HG02981 (cell line): ENCODE measurements around the gene KAT6B.
"Not testable (repeated sequence)": the region's sequence is repeated elsewhere in the genome, so short reads cannot be mapped to it uniquely, and the experiment has no call there.

Experiments used
- ATAC-seq: cut with Tn5 transposase; IDR thresholded peaks from one replicate; pipeline ENCODE4 v1.9.1; 2021; ENCODE audit warnings: mild to moderate bottlenecking, moderate library complexity; ENCODE audit not compliant: unreplicated experiment

KAT6B gene

DNA sequence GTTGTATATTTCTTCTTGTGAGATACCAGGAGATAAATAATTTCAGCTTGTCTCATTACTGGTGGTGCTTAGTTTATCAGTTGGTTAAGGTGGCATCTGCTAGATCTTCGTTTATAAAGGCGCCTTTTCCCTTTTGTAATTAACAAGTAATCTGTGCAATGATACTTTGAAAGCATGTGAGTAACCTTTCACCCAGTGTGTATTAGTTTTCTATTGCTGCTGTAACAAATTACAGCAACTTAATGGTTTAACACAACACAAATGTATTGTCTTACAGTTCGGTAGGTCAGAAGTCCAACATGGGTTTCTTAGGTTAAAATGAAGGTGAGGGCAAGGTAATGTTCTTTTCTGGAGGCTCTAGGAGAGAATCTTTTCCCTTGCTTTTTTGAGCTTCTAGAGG lies 30.5 kb downstream of the KAT6B start:
- ATAC-seq, result no peak

DNA sequence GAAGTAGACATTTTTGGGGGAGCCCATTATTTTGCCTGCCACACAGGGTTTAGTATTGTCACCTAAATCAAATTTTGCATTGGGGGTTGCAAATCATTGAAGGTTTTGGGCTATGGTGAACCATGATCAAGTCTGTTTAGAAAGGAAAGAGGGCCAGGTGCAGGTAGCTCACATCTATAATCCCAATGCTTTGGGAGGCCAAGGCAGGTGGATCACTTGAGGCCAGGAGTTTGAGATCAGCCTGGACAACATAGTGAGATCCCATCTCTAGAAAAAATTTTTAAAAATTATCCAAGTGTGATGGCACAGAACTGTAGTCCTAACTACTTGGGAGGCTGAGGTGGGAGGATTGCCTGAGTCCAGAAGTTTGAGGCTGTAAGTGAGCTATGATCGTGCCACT lies 31.2 kb downstream of the KAT6B start:
- ATAC-seq, result no peak

DNA sequence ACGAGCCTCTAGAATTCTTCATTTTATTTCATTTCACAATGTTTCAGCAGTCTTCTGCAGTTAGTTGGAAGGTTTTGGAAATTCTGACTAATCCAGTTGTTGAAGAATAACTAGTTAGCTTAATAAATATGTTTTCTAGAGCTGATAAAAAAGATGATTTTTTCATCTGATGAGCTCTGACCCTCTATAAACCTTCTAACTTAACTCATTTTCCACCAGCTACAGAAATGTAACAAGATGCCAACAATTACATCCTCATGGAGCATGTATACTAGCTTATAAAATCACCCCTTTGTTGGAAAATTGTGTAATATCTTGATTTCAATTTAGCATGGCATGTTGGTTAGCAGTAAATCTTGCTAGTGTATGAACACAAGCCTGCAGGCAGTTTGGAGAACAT lies 33.1 kb downstream of the KAT6B start:
- ATAC-seq, result no peak

DNA sequence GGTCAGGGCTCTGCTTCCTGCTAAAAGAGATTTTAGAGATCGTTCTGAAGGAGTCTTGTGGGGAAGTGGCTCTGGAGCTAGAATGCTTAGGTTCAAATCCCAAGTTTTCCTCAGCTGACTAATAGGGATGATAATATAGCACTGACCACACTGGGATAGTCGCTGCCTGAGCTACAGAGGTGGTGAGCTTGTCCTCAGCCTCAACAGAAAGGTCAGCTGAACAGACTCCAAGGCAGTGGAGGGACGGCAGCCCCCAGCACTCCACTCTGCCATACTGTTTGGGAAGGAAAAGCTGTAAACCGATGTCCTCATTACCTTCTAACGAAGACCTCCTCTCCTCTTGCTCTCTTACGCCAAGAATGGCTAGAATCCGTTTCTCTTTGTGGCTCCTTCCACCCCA lies 36.2 kb downstream of the KAT6B start:
- no peak for ATAC-seq

GRCh38 chr10:74863551-74863950 lies 37.2 kb downstream of the KAT6B start:
- ATAC-seq, result no peak

DNA sequence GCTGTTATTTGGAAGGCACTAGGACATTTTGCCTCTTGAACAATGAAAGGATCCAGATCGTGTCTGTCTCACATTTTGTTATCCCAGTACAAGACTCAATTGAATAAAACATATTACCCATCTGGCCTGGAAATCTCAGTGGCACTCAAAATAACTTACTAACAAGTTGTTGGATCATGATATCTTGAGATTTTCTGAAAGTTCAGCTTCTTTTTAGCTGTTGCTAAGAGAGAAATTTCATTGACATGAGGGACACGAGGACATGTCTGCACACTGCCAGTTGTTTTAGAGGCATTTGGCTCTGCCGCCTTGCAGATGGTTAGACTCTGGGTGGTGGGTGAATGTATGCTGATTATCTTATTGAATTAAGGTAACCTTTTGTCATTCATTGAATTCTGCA lies 41.0 kb downstream of the KAT6B start:
- no peak for ATAC-seq

DNA sequence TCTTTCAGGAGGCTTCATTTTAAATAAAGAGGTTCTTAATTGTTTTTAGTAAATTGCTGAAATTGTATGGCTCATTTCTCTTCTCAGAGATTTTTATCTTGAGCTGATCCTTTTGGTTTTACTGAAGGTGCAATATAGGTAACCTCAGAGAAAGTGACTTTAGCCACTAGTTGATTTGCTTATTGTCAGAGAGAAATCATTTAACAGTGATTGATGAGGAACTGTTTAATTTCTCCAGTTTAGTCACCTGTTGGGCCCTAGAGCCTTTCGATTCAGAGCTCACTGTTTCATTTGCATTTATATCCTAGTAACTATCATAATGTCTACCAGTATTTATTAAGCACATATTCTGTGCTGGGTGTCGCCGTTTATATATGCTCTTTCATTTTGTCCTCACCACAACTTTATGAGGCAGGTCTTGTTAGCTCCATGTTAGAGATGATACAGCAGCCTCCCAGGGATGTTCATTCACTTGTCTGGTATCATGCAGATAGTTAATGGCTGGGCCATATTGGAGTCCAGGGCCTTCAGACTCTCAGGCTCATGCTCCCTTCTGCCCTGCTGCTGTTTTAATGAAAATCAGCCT lies 42.1 kb downstream of the KAT6B start:
- ATAC-seq, result no peak

GRCh38 chr10:74869635-74870034 lies 43.2 kb downstream of the KAT6B start:
- ATAC-seq, result no peak

- no peak for ATAC-seq
These were observed 43.8 kb downstream of the KAT6B start for GRCh38 chr10:74870191-74870590.

DNA sequence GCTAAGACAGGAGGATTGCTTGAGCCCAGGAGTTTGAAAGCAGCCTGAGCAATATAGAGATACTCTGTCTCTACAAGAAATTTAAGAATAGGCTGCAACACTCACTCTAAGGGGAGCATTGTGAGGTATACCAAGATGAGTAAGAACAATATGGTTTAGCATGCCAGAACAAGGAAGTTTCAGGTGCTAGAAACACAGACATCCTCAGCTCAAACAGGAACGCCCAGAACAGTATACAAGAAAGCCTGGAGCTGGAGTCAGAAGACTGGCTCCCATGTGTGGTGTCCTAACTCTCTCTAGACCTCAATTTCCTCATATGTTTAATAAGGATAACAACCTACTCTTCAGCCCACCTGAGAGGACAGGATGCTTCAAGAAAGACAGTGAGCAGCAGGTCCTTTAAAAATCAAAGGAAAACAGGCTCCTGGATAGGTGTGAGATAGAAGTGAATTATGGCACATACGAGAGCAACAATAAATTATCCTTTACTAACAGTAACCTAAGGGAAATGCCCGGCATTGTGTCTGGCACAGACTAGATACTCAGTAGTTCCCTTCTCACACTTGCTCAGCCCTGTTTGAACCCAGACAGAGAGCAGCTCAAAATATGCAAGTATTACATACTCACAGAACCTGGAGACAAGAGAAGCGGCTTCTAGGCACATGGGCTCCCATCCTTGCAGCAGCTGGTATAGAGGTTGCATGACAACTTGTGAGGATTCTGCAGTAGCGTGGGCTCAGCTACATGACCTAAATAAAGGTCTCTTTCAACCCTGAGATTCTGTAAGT lies 45.4 kb downstream of the KAT6B start:
- ATAC-seq, result peak; percentile 90

DNA sequence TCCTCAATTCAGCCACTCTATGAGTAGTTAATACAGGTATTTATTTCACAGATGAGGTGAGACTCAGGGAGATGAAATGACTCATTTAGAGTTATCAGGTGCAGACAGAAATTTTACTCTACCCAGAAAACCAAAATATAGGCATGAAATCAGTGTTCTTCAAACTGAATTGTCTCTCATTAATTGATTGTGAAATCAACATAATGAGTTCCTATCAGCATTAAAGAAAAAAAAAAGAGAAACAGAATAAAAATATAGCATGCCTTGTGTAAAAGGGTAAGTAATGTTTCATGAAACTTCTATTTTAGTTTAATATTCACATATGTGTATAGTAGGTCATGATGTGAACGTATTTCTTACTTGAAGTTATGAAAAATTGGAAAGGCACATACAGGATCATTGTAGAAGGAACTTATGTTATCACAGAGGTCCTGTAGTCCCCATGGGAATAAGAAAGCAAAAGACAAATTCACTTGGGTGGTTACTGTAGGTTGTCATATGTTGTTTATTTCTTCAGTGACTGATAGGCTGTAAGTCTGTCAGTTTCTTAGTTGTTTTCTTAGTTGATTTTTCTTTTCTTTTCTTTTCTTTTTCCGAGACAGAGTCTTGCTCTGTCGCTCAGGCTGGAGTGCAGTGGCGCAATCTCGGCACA lies 47.5 kb downstream of the KAT6B start:
- ATAC-seq, result no peak

DNA sequence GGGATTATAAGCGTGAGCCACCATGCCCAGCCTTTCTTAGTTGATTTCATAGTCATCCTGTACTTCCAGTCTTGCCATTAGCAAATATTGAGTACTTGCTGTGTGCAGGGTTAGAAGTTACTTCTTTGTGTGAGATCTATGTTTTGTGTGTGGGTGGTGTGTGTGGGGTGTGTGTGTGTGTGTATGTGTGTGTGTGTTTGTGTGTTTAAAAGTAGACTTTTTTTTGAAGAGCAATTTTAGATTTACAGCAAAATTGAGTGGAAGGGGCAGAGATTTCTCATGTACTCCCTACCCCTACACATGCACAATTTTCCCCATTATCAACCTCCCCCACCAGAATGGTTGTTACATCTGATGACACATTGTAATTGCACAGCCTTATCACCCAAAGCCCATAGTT lies 48.2 kb downstream of the KAT6B start:
- no peak for ATAC-seq

GRCh38 chr10:74875068-74875467 lies 48.7 kb downstream of the KAT6B start:
- ATAC-seq, result no peak

DNA sequence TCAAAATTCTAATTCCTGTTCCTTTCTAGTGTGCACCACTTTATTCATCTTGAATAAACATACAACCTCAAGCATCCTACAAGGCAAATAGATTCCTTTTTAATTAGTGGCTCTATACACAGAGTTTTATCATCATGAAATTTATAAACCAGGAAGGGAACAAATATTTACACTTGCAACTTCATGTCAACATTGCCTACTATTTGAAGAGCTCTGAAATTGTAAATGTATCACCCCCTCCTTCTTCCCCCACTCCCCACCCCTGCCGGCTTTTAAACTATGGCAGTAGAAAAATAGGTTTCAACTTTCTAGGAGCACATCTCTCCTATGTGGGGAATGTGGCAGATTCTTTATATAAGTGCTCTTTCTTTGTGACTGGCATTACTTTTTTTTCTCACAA lies 49.6 kb downstream of the KAT6B start:
- no peak for ATAC-seq

DNA sequence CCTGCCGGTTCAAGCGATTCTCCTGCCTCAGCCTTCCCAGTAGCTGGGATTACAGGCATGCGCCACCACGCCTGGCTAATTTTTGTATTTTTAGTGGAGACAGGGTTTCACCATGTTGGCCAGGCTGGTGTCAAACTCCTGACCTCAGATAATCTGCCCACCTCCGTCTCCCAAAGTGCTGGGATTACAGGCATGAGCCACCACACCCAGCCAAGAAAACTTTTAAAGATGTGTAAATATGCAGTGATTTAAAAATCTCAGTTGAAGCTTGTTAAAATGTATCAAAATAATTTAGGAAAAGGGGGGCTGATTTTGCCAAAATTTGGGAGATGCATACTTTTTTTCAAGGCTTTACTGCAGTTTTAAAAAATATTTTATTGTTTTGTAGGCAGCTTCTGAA lies 50.7 kb downstream of the KAT6B start:
- not testable (repeated sequence) for ATAC-seq

- ATAC-seq, result no peak
These were observed 51.5 kb downstream of the KAT6B start for GRCh38 chr10:74877898-74878297.

DNA sequence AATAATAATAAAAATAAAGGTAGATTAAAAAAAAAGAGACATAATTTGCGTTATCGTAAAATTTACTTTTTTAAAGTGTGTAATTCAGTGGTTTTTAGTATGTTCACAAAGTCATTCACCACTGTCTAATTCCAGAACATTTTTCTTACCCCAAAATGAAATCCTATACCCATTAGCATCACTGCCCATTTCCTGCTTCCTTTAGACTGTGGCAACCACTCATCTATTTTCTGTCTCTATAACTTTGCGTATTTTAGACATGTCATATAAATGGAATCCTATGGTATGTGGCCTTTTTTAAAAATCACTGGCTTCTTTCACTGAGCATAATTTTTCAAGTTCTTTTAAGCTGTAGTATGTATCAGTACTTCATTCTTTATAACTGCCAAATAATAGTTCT lies 53.6 kb downstream of the KAT6B start:
- no peak for ATAC-seq

GRCh38 chr10:74881253-74881884 lies 55.0 kb downstream of the KAT6B start:
- ATAC-seq, result no peak

- no peak for ATAC-seq
These were observed 56.0 kb downstream of the KAT6B start for GRCh38 chr10:74882427-74882826.

DNA sequence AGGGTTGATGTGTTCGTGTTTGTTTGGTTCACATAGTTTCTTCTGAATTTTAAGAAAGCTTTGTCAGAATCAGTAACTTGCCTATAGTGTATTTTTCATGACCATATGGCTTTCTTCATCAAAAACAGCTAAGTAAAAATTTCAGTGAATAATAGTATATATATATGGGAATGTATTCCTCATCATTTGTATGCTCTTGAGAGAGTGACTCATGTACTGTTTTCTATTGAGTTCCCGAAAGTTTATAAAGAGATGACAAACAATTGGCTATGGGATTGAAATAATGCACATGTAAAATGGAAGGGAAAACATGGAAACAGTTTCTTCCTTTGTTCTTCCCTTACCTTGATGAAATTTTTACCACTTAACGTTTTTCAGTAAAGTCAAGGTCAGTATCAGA lies 56.4 kb downstream of the KAT6B start:
- ATAC-seq, result no peak

GRCh38 chr10:74883428-74883827 lies 57.0 kb downstream of the KAT6B start:
- ATAC-seq, result no peak
